Central memory CD8-positive, alpha-beta T cell (primary cell): Measurements from ENCODE around the gene ATXN7.

Experiments
- ATAC-seq: fragments of 150-1000 bp; cut with Tn5 transposase; replicated peaks from 2 replicates; pipeline ENCODE4 v1.10.0; 2022; ENCODE audit warnings: mild to moderate bottlenecking, moderate FRiP score, moderate number of reproducible peaks; ENCODE audit not compliant: poor library complexity, severe bottlenecking; ENCODE audit errors: extremely low read depth
- DNase-seq, 2 donors: peaks; one replicate each; pipeline ENCODE4 v3.0.0; 2021; ENCODE audit warnings: low spot score in 2 of 2
- H3K27ac Mint-ChIP-seq: one replicate; pipeline ENCODE4 v1.8.0; 2022; ENCODE audit warnings: low read depth, mild to moderate bottlenecking, moderate library complexity, mixed read lengths
- H3K27me3 Mint-ChIP-seq: one replicate; pipeline ENCODE4 v1.8.0; 2022; ENCODE audit warnings: mixed read lengths
- H3K36me3 Mint-ChIP-seq: one replicate; pipeline ENCODE4 v1.8.0; 2022; ENCODE audit warnings: mild to moderate bottlenecking, moderate library complexity, mixed read lengths; ENCODE audit not compliant: insufficient read depth
- H3K4me1 Mint-ChIP-seq: one replicate; pipeline ENCODE4 v1.8.0; 2022; ENCODE audit warnings: mixed read lengths
- H3K4me3 Mint-ChIP-seq: one replicate; pipeline ENCODE4 v1.8.0; 2022; ENCODE audit warnings: mild to moderate bottlenecking, moderate library complexity, mixed read lengths
- H3K9me3 Mint-ChIP-seq: one replicate; pipeline ENCODE4 v1.8.0; 2022; ENCODE audit warnings: mixed read lengths

The ATXN7 gene

GRCh38 chr3:63863150-63864007 is at the start of gene ATXN7, which contains the start of gene THOC7:
Gene ATXN7, plus strand, starts transcription at chr3:63863867. Its CDS starts 48,732 bp downstream, at chr3:63912599.
Gene THOC7, minus strand, starts transcription at chr3:63863805. Its CDS starts 15 bp downstream, at chr3:63863790.
- DNase-seq (peak; percentile 43 to 53), ATAC-seq (peak; percentile 83)
- Mint-ChIP-seq H3K36me3 (peaks cover 24% of the 10 kb centered on the region), H3K9me3 (no peaks in the 10 kb centered on the region), H3K4me3 (peak within 1 kb of the TSS; percentile 90), H3K27ac (peak within 1 kb of the TSS; percentile 91), H3K4me1 (peaks cover 51% of the 10 kb centered on the region), H3K27me3 (no peaks in the 10 kb centered on the region)

DNA sequence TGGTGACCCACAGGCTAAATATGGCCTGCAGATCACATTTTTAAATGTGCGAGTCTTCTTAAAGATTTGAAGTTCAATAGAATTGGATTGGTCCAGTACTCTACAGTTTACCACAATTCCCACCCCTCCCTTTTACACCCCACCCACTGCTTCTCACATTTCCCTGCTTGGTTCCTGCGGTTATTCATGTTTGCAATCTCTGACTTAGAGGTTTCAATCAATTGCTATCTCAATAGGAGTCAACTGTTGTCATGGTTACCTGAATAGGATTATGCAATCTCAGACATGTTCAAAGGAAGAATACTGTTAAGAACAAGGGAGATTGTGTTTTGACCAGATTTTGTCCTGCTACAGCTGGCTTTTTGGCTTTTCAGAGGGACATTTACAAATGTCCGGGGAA is 49.4 kb upstream of the ATXN7 start:
- ATAC-seq = no peak
- H3K4me3 Mint-ChIP-seq = no peak overlapping the region
- H3K36me3 Mint-ChIP-seq = peaks cover 2% of the 10 kb centered on the region
- H3K27me3 Mint-ChIP-seq = no peaks in the 10 kb centered on the region
- peaks cover 4% of the 10 kb centered on the region for H3K4me1 Mint-ChIP-seq
- no peak overlapping the region for H3K27ac Mint-ChIP-seq
- H3K9me3 Mint-ChIP-seq = no peaks in the 10 kb centered on the region
- no peak for DNase-seq

DNA sequence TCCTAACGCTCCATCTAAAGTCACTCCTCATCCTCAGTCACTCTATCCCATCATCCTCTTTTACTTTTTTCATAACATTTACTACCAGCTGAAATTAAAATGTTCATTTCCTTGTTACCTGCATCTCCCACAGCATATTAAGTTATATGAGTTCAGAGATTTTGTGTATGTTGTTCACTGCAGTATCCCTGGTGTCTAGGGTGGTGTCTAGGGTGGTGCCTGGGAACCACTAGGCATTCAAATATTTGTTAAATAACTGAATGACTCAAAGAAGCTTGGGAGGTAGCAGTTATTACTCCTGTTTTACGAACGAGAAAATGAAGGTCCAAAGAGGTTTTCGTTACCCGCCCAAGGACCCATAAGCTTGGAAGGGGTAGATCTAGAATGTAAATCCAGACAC is 46.4 kb upstream of the ATXN7 start:
- peak overlapping the region; percentile 9 for H3K27ac Mint-ChIP-seq
- no peak overlapping the region for H3K4me3 Mint-ChIP-seq

GRCh38 chr3:63818282-63819150 is 45.2 kb upstream of the ATXN7 start:
- Mint-ChIP-seq H3K4me1 (peaks cover 4% of the 10 kb centered on the region), H3K27me3 (no peaks in the 10 kb centered on the region), H3K9me3 (no peaks in the 10 kb centered on the region), H3K27ac (no peak overlapping the region), H3K36me3 (peaks cover 2% of the 10 kb centered on the region), H3K4me3 (no peak overlapping the region)
- ATAC-seq (no peak), DNase-seq (peak; percentile 29 to 49)

More for the DNA sequence above, 46.4 kb upstream of the ATXN7 start:
- ATAC-seq (no peak), DNase-seq (no peak)
- Mint-ChIP-seq H3K36me3 (peaks cover 2% of the 10 kb centered on the region), H3K4me1 (peaks cover 4% of the 10 kb centered on the region), H3K9me3 (no peaks in the 10 kb centered on the region), H3K27me3 (no peaks in the 10 kb centered on the region)

DNA sequence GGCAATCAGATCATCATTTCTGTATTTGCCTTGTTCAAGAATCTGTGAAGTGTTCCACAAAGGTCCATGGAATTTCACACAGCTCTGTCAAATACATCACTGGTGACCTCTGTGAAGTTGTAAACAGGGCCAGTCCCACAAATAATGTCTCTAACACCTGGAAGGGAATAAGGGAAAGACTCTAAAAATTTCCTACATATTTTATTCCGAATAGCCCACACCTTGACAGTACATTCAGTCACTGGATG is 44.6 kb upstream of the ATXN7 start, which contains the start of gene C3orf49:
Gene C3orf49 (plus strand): TSS at position 149 of the 248 bp plus-strand sequence. CDS start 173 bp downstream, outside the sequence.
- Mint-ChIP-seq H3K36me3 (peaks cover 2% of the 10 kb centered on the region), H3K27me3 (no peaks in the 10 kb centered on the region), H3K9me3 (no peaks in the 10 kb centered on the region), H3K27ac (no peak within 1 kb of the TSS), H3K4me1 (peaks cover 4% of the 10 kb centered on the region), H3K4me3 (no peak within 1 kb of the TSS)
- ATAC-seq (no peak), DNase-seq (no peak)

DNA sequence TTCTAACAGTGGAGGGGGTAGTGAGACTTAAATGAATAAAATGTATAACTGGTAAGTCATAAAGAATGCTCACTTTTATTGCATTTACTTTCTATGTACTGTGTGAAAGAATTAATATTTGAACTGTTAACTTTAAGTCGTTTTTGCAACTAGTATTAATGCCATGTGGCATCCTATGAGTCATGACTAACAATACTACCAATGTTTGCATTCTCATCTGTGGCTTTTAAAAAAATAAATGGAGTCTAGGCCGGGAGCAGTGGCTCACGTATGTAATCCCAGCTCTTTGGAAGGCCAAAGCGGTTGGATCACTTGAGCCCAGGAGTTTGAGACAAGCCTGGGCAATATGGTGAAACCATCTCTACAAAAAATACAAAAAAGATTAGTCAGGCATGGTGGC is 39.4 kb upstream of the ATXN7 start:
- DNase-seq (no peak), ATAC-seq (no peak)
- Mint-ChIP-seq H3K4me1 (no peaks in the 10 kb centered on the region), H3K9me3 (no peaks in the 10 kb centered on the region), H3K27me3 (no peaks in the 10 kb centered on the region), H3K36me3 (peaks cover 6% of the 10 kb centered on the region), H3K4me3 (no peak overlapping the region), H3K27ac (no peak overlapping the region)

GRCh38 chr3:63830526-63830925 is 33.1 kb upstream of the ATXN7 start:
- Mint-ChIP-seq H3K36me3 (peaks cover 27% of the 10 kb centered on the region), H3K27ac (no peak overlapping the region), H3K27me3 (no peaks in the 10 kb centered on the region), H3K9me3 (no peaks in the 10 kb centered on the region), H3K4me3 (no peak overlapping the region), H3K4me1 (no peaks in the 10 kb centered on the region)
- no peak for DNase-seq
- ATAC-seq = no peak

DNA sequence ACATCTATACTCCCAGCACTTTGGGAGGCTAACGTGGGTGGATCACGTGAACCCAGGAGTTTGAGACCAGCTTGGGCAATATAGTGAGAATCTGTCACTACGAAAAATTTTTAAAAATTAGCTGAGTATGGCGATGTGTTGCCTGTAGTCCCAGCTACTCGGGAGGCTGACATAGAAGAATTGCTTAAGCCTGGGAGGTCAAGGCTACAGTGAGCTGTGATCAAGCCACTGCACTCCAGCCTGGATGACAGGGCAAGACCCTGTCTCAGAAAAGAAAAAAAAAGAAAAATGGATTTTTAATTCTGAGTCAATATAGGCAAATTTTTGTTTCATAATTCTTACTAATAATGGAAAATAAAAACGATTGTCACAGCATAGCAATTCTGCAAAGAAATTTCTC is 31.3 kb upstream of the ATXN7 start:
- Mint-ChIP-seq H3K36me3 (peaks cover 26% of the 10 kb centered on the region), H3K9me3 (no peaks in the 10 kb centered on the region), H3K4me1 (no peaks in the 10 kb centered on the region), H3K27ac (no peak overlapping the region), H3K27me3 (no peaks in the 10 kb centered on the region), H3K4me3 (no peak overlapping the region)
- no peak for ATAC-seq
- DNase-seq = no peak

- no peaks in the 10 kb centered on the region for H3K9me3 Mint-ChIP-seq
- no peak overlapping the region for H3K27ac Mint-ChIP-seq
Measured at GRCh38 chr3:63841704-63842103, 22.0 kb upstream of the ATXN7 start.

DNA sequence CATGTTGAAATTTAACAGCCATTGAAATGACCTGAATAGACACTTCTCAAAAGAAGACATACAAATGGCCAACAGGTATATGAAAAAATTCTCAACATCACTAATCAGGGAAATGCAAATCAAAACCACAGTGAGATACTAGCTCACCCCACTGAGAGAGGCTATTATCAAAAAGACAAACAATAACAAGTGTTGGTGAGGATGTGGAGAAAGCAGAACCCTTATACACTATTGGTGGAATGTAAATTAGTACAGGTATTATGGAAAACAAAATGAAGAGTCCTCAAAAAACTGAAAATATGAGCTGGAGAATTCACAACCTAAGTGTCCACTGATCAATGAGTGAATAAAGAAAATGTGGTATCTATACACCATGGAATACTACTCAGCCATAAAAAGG is 21.5 kb upstream of the ATXN7 start:
- H3K27me3 Mint-ChIP-seq = no peaks in the 10 kb centered on the region
- no peak for DNase-seq
- no peaks in the 10 kb centered on the region for H3K9me3 Mint-ChIP-seq
- no peak for ATAC-seq
- no peaks in the 10 kb centered on the region for H3K36me3 Mint-ChIP-seq
- H3K4me1 Mint-ChIP-seq = peaks cover 5% of the 10 kb centered on the region
- H3K27ac Mint-ChIP-seq = no peak overlapping the region
- H3K4me3 Mint-ChIP-seq = no peak overlapping the region

More at GRCh38 chr3:63841704-63842103, 22.0 kb upstream of the ATXN7 start:
- Mint-ChIP-seq H3K36me3 (peaks cover 2% of the 10 kb centered on the region), H3K27me3 (no peaks in the 10 kb centered on the region), H3K4me1 (peaks cover 5% of the 10 kb centered on the region), H3K4me3 (no peak overlapping the region)
- no peak for ATAC-seq
- no peak for DNase-seq

DNA sequence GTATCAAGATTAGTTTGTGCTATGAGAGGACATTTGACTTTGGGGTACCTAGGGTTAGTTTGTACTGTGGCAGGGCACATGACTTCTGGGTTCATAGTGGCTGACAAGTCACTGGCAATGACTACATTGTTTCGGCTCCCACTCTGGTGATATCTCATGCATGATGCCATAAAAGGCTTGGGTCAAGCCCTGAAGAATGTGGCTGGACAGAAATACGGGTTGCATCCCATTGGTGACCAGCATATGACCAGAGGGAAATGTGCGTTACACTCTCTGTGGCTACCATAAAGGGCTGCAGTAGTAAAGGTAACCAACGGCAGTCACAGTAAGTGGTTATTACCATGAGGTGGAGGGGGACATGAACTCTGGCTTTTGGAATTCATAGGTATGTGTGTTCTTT is 18.5 kb upstream of the ATXN7 start:
- Mint-ChIP-seq H3K9me3 (no peaks in the 10 kb centered on the region), H3K4me1 (peaks cover 16% of the 10 kb centered on the region), H3K27me3 (no peaks in the 10 kb centered on the region), H3K36me3 (no peaks in the 10 kb centered on the region), H3K4me3 (no peak overlapping the region), H3K27ac (no peak overlapping the region)
- ATAC-seq = no peak
- DNase-seq = no peak

GRCh38 chr3:63847718-63848450 is 15.8 kb upstream of the ATXN7 start:
- no peak overlapping the region for H3K27ac Mint-ChIP-seq
- peaks cover 19% of the 10 kb centered on the region for H3K4me1 Mint-ChIP-seq
- H3K4me3 Mint-ChIP-seq = no peak overlapping the region
- DNase-seq (no peak), ATAC-seq (no peak)
- H3K27me3 Mint-ChIP-seq = no peaks in the 10 kb centered on the region
- H3K36me3 Mint-ChIP-seq = no peaks in the 10 kb centered on the region
- no peaks in the 10 kb centered on the region for H3K9me3 Mint-ChIP-seq
